ENCODE data around the gene TKTL1. TPM values are rescaled to one million over a fixed set of nuclear protein-coding genes. Genes with fewer than 3 reads are reported as not detected.
"Not testable (repeated sequence)": the region's sequence is repeated elsewhere in the genome, so short reads cannot be mapped to it uniquely, and the experiment has no call there.

TKTL1 gene
- total RNA-seq, 2 experiments from 2014 or later: 0.06 to 0.78 TPM

DNA sequence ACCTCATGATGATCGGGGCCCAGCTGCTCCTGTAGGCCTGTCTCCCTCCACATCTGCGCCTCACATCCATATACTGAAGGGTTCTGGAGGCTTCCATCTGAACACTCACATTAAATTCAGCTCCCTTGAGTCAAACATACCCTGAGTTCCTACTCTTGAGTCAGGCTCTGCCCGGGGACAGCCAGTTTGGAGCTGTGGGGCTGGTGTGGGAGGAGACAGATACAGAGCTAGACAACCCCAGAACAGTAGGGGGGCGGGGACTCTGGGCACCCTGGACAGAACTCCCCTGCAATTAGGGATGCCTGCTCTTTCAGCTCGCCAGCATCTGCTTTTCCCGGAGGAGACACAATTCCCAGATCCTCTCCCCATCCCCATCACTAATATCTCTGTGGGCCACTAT is 32.5 kb upstream of the TKTL1 start:
- H3K36me3 ChIP-seq (ENCODE audit: insufficient read depth, low read length); H3K4me2 ChIP-seq (ENCODE audit: low read length); H2AFZ ChIP-seq (ENCODE audit: low read length); H4K20me1 ChIP-seq (ENCODE audit: insufficient read depth, low read length); POLR2A ChIA-PET; intact Hi-C loops (cut with micrococcal nuclease; ENCODE audit: unreplicated experiment); H3K4me1 ChIP-seq (ENCODE audit: insufficient read depth, low read length, poor library complexity, severe bottlenecking); H3K9me2 ChIP-seq (ENCODE audit: insufficient read depth, low read length); DNase-seq (ENCODE audit: low spot score); H3K79me2 ChIP-seq (ENCODE audit: insufficient read depth, low read depth, low read length); H3K4me3 ChIP-seq (ENCODE audit: low read depth, low read length, poor library complexity, severe bottlenecking); BruUV-seq (replicated peaks); H3K27ac ChIP-seq (ENCODE audit: low read depth, low read length, poor library complexity, severe bottlenecking); CTCF ChIA-PET (ENCODE audit: unreplicated experiment); H3K9me3 ChIP-seq (ENCODE audit: low read length): not testable (repeated sequence)

GRCh38 chrX:154269245-154269644 is 26.4 kb upstream of the TKTL1 start:
- POLR2A ChIA-PET; H2AFZ ChIP-seq (ENCODE audit: low read length); H3K9me3 ChIP-seq (ENCODE audit: low read length); CTCF ChIA-PET (ENCODE audit: unreplicated experiment); H3K4me1 ChIP-seq (ENCODE audit: insufficient read depth, low read length, poor library complexity, severe bottlenecking); H4K20me1 ChIP-seq (ENCODE audit: insufficient read depth, low read length); H3K4me3 ChIP-seq (ENCODE audit: low read depth, low read length, poor library complexity, severe bottlenecking); H3K4me2 ChIP-seq (ENCODE audit: low read length); H3K36me3 ChIP-seq (ENCODE audit: insufficient read depth, low read length); DNase-seq (ENCODE audit: low spot score); H3K79me2 ChIP-seq (ENCODE audit: insufficient read depth, low read depth, low read length); BruUV-seq (replicated peaks); H3K9me2 ChIP-seq (ENCODE audit: insufficient read depth, low read length); intact Hi-C loops (cut with micrococcal nuclease; ENCODE audit: unreplicated experiment); H3K27ac ChIP-seq (ENCODE audit: low read depth, low read length, poor library complexity, severe bottlenecking): not testable (repeated sequence)

- BruUV-seq (replicated peaks); H3K4me3 ChIP-seq (ENCODE audit: low read depth, low read length, poor library complexity, severe bottlenecking): not testable (repeated sequence)
These were observed 10.9 kb upstream of the TKTL1 start for GRCh38 chrX:154284489-154285338.

GRCh38 chrX:154286406-154286805 is 9.2 kb upstream of the TKTL1 start:
- CTCF ChIA-PET (ENCODE audit: unreplicated experiment); H3K9me2 ChIP-seq (ENCODE audit: insufficient read depth, low read length); H3K4me2 ChIP-seq (ENCODE audit: low read length); H3K4me1 ChIP-seq (ENCODE audit: insufficient read depth, low read length, poor library complexity, severe bottlenecking); H3K4me3 ChIP-seq (ENCODE audit: low read depth, low read length, poor library complexity, severe bottlenecking); H2AFZ ChIP-seq (ENCODE audit: low read length); H3K27ac ChIP-seq (ENCODE audit: low read depth, low read length, poor library complexity, severe bottlenecking); DNase-seq (ENCODE audit: low spot score); H3K36me3 ChIP-seq (ENCODE audit: insufficient read depth, low read length); BruUV-seq (replicated peaks); POLR2A ChIA-PET; intact Hi-C loops (cut with micrococcal nuclease; ENCODE audit: unreplicated experiment); H3K79me2 ChIP-seq (ENCODE audit: insufficient read depth, low read depth, low read length); H4K20me1 ChIP-seq (ENCODE audit: insufficient read depth, low read length); H3K9me3 ChIP-seq (ENCODE audit: low read length): not testable (repeated sequence)

More at GRCh38 chrX:154284489-154285338, 10.9 kb upstream of the TKTL1 start:
- intact Hi-C loops (cut with micrococcal nuclease; ENCODE audit: unreplicated experiment); H3K4me2 ChIP-seq (ENCODE audit: low read length); H3K27ac ChIP-seq (ENCODE audit: low read depth, low read length, poor library complexity, severe bottlenecking); CTCF ChIA-PET (ENCODE audit: unreplicated experiment); H2AFZ ChIP-seq (ENCODE audit: low read length); POLR2A ChIA-PET; H3K79me2 ChIP-seq (ENCODE audit: insufficient read depth, low read depth, low read length); H4K20me1 ChIP-seq (ENCODE audit: insufficient read depth, low read length); H3K9me3 ChIP-seq (ENCODE audit: low read length); H3K36me3 ChIP-seq (ENCODE audit: insufficient read depth, low read length); H3K4me1 ChIP-seq (ENCODE audit: insufficient read depth, low read length, poor library complexity, severe bottlenecking); H3K9me2 ChIP-seq (ENCODE audit: insufficient read depth, low read length); DNase-seq (ENCODE audit: low spot score): not testable (repeated sequence)
